ENCODE data around the gene LPAR3. TPM values are rescaled to one million over a fixed set of nuclear protein-coding genes. Genes with fewer than 3 reads are reported as not detected.
A peak's percentile ranks its signal among the peaks of the same experiment; 100 is the strongest.

LPAR3 gene
- total RNA-seq, 4 donors from 2014 or later: 1.5 TPM; not detected in 3

GRCh38 chr1:84775535-84775920 is 117.5 kb downstream of the LPAR3 start:
- TF ChIP-seq CTCF (IDR thresholded peaks at IDR 0.05): no peak
- TF ChIP-seq POLR2A (IDR thresholded peaks at IDR 0.05): no peak
- no peak for TF ChIP-seq EP300 (IDR thresholded peaks at IDR 0.05)
- no peak for DNase-seq (ENCODE audit: low spot score in 2 of 2)
- 71 to 84% methylated on average over 3 of the region's 3 CpGs for WGBS, 2 donors
- Histone ChIP-seq H3K9me3 (no peaks in the 10 kb centered on the region), H3K4me1 (no peaks in the 10 kb centered on the region), H3K27ac (no peak overlapping the region), H3K36me3 (no peaks in the 10 kb centered on the region), H3K27me3 (no peaks in the 10 kb centered on the region), H3K4me3 (no peak overlapping the region)

- 72 to 79% methylated on average over 11 of the region's 16 CpGs for WGBS, 2 donors
These were observed 118.1 kb downstream of the LPAR3 start for GRCh38 chr1:84774669-84775534.

GRCh38 chr1:84773933-84774497 is 119.0 kb downstream of the LPAR3 start:
- Histone ChIP-seq H3K27me3 (no peaks in the 10 kb centered on the region), H3K4me3 (no peak overlapping the region), H3K27ac (no peak overlapping the region), H3K9me3 (no peaks in the 10 kb centered on the region), H3K4me1 (no peaks in the 10 kb centered on the region), H3K36me3 (no peaks in the 10 kb centered on the region)
- TF ChIP-seq CTCF (IDR thresholded peaks at IDR 0.05) (no peak), EP300 (IDR thresholded peaks at IDR 0.05) (no peak), POLR2A (IDR thresholded peaks at IDR 0.05) (no peak)
- DNase-seq (ENCODE audit: low spot score in 2 of 2): no peak
- 69 to 71% methylated on average over 4 of the region's 4 CpGs for WGBS, 2 donors

More at GRCh38 chr1:84774669-84775534, 118.1 kb downstream of the LPAR3 start:
- Histone ChIP-seq H3K4me1 (no peaks in the 10 kb centered on the region), H3K36me3 (no peaks in the 10 kb centered on the region), H3K9me3 (no peaks in the 10 kb centered on the region), H3K27ac (no peak overlapping the region), H3K27me3 (no peaks in the 10 kb centered on the region), H3K4me3 (no peak overlapping the region)
- no peak for TF ChIP-seq POLR2A (IDR thresholded peaks at IDR 0.05)
- no peak for TF ChIP-seq CTCF (IDR thresholded peaks at IDR 0.05)
- no peak for TF ChIP-seq EP300 (IDR thresholded peaks at IDR 0.05)
- DNase-seq (ENCODE audit: low spot score in 2 of 2): no peak

- Histone ChIP-seq H3K36me3 (no peaks in the 10 kb centered on the region), H3K4me3 (no peak overlapping the region), H3K4me1 (no peaks in the 10 kb centered on the region), H3K27me3 (no peaks in the 10 kb centered on the region), H3K27ac (no peak overlapping the region), H3K9me3 (no peaks in the 10 kb centered on the region)
- DNase-seq (ENCODE audit: low spot score in 2 of 2): no peak
- TF ChIP-seq POLR2A (IDR thresholded peaks at IDR 0.05): no peak
- no peak for TF ChIP-seq CTCF (IDR thresholded peaks at IDR 0.05)
- TF ChIP-seq EP300 (IDR thresholded peaks at IDR 0.05): no peak
- 86 to 92% methylated on average over 6 of the region's 6 CpGs for WGBS, 2 donors
These were observed 119.8 kb downstream of the LPAR3 start for GRCh38 chr1:84773195-84773594.

GRCh38 chr1:84772428-84772943 is 120.5 kb downstream of the LPAR3 start:
- Histone ChIP-seq H3K27me3 (no peaks in the 10 kb centered on the region), H3K4me3 (no peak overlapping the region), H3K36me3 (no peaks in the 10 kb centered on the region), H3K9me3 (no peaks in the 10 kb centered on the region), H3K27ac (no peak overlapping the region), H3K4me1 (no peaks in the 10 kb centered on the region)
- 5 to 13% methylated on average over 6 of the region's 6 CpGs for WGBS, 2 donors
- TF ChIP-seq POLR2A (IDR thresholded peaks at IDR 0.05) (no peak), CTCF (IDR thresholded peaks at IDR 0.05) (peak; percentile 84 to 93 (median 90)), EP300 (IDR thresholded peaks at IDR 0.05) (no peak)
- peak; percentile 58 to 78 for DNase-seq (ENCODE audit: low spot score in 2 of 2)

Measured in tibial nerve (tissue), 4 donors.